B cell (primary cell): ENCODE results near the gene HBM. TPM values are rescaled to one million over a fixed set of nuclear protein-coding genes. Genes with fewer than 3 reads are reported as not detected.
"Not testable (repeated sequence)": the region's sequence is repeated elsewhere in the genome, so short reads cannot be mapped to it uniquely, and the experiment has no call there.

Experiments
- ATAC-seq: fragments of 200-7000 bp; cut with Tn5 transposase; one replicate; pipeline ENCODE4 v1.10.0; 2021; ENCODE audit warnings: low read depth, mild to moderate bottlenecking, moderate number of reproducible peaks, moderate library complexity
- CTCF ChIA-PET: fragments of 350-600 bp; sonication (Branson Sonifier 250); formaldehyde crosslinking; loops from one replicate; lab custom pipeline; 2021; ENCODE audit warnings: antibody characterized with exemption, inconsistent platforms; lab: Charles Lee
- POLR2A ChIA-PET: fragments of 350-600 bp; sonication (Branson Sonifier 250); formaldehyde crosslinking; loops from one replicate; lab custom pipeline; 2021; ENCODE audit warnings: antibody characterized with exemption; lab: Charles Lee
- DNase-seq: peaks from one replicate; pipeline ENCODE4 v3.0.0; 2013
- H2AFZ ChIP-seq: 2 replicates; pipeline ENCODE4 v1.6.1; 2012; ENCODE audit warnings: mild to moderate bottlenecking, low read depth, low read length; ENCODE audit not compliant: insufficient read depth, poor library complexity, severe bottlenecking
- H3K27ac ChIP-seq, 2 donors: 1 replicate in 1 of 2; 2 replicates in 1 of 2; pipeline ENCODE4 v1.5.1; 2012 to 2013; ENCODE audit warnings: low read length in 2 of 2, mild to moderate bottlenecking in 2 of 2, moderate library complexity in 1 of 2
- H3K27me3 ChIP-seq, 4 experiments: fragments of 200-600 bp in 1 of 4; sonication (generic) in 1 of 4; replicated peaks in 1 of 4; 1 replicate in 2 of 4; 2 replicates in 2 of 4; pipeline versions ENCODE4 v1.6.1 to v1.7.0; 2013 to 2016; ENCODE audit warnings: low read length in 3 of 4, mild to moderate bottlenecking in 2 of 4, mixed read lengths in 1 of 4, moderate library complexity in 1 of 4; ENCODE audit not compliant: insufficient read depth in 4 of 4, control insufficient read depth in 3 of 4; ENCODE audit errors: control extremely low read depth in 1 of 4
- H3K36me3 ChIP-seq, 2 experiments: replicated peaks in 1 of 2; 1 replicate in 1 of 2; 2 replicates in 1 of 2; pipeline versions ENCODE4 v1.6.1 to v1.7.1; 2013; ENCODE audit warnings: low read length in 1 of 2; ENCODE audit not compliant: insufficient read depth in 2 of 2, control insufficient read depth in 1 of 2; ENCODE audit errors: control extremely low read depth in 1 of 2, extremely low read depth in 1 of 2
- H3K4me1 ChIP-seq, 2 donors: fragments of 200-600 bp in 1 of 2; sonication (generic) in 1 of 2; 1 replicate in 1 of 2; 2 replicates in 1 of 2; pipeline versions ENCODE4 v1.5.1 to v1.6.1; 2013 to 2017; ENCODE audit warnings: low read length in 2 of 2; ENCODE audit not compliant: control insufficient read depth in 2 of 2, insufficient read depth in 2 of 2
- H3K4me2 ChIP-seq: replicated peaks from 2 replicates; pipeline ENCODE3; 2012; ENCODE audit warnings: mild to moderate bottlenecking, low read depth, low read length; ENCODE audit not compliant: poor library complexity, severe bottlenecking
- H3K4me3 ChIP-seq, 5 experiments: fragments of 200-600 bp in 1 of 5; sonication (generic) in 1 of 5; 1 replicate in 3 of 5; 2 replicates in 2 of 5; pipeline versions ENCODE4 v1.5.1 to v1.7.0; 2011 to 2016; ENCODE audit warnings: low read length in 4 of 5, mild to moderate bottlenecking in 4 of 5, low read depth in 2 of 5, control low read depth in 1 of 5, moderate library complexity in 1 of 5; ENCODE audit not compliant: insufficient read depth in 1 of 5; ENCODE audit errors: control extremely low read depth in 1 of 5, extremely low read depth in 1 of 5
- H3K79me2 ChIP-seq: fragments of 200-600 bp; sonication (generic); one replicate; pipeline ENCODE4 v1.6.0; 2016; ENCODE audit warnings: low read length; ENCODE audit not compliant: control insufficient read depth, insufficient read depth
- H3K9ac ChIP-seq: fragments of 200-600 bp; sonication (generic); 2 replicates; pipeline ENCODE4 v1.6.1; 2017; ENCODE audit warnings: mild to moderate bottlenecking, low read length, moderate library complexity
- H3K9me3 ChIP-seq, 3 donors: one replicate each; pipeline versions ENCODE4 v1.6.1 to v1.7.1; 2013; ENCODE audit warnings: low read length in 2 of 3; ENCODE audit not compliant: control insufficient read depth in 2 of 3, insufficient read depth in 1 of 3; ENCODE audit errors: control extremely low read depth in 1 of 3
- H4K20me1 ChIP-seq: 2 replicates; pipeline ENCODE4 v1.6.0; 2012; ENCODE audit warnings: mild to moderate bottlenecking, low read length; ENCODE audit not compliant: insufficient read depth, control insufficient read depth, poor library complexity, severe bottlenecking
- H3K27ac Mint-ChIP-seq: one replicate; pipeline ENCODE4 v1.8.0; 2021; ENCODE audit warnings: mixed read lengths
- H3K27me3 Mint-ChIP-seq: one replicate; pipeline ENCODE4 v1.8.0; 2021; ENCODE audit warnings: mixed read lengths
- H3K4me1 Mint-ChIP-seq: one replicate; pipeline ENCODE4 v1.8.0; 2021; ENCODE audit warnings: mixed read lengths
- H3K4me3 Mint-ChIP-seq: one replicate; pipeline ENCODE4 v1.8.0; 2021; ENCODE audit warnings: mixed read lengths
- H3K9me3 Mint-ChIP-seq: one replicate; pipeline ENCODE4 v1.8.0; 2022; ENCODE audit warnings: mixed read lengths; ENCODE audit not compliant: insufficient read depth
- EZH2 ChIP-seq: IDR thresholded peaks from 2 replicates; pipeline ENCODE4 v1.6.1; 2012; ENCODE audit warnings: borderline replicate concordance, low read depth, mild to moderate bottlenecking, moderate library complexity, low read length; ENCODE audit not compliant: insufficient read depth, poor library complexity, severe bottlenecking
- WGBS: methylation state at CpG from one replicate; pipeline ENCODE4 v1.1.5; 2013; ENCODE audit warnings: missing lambda C conversion rate; ENCODE audit not compliant: insufficient coverage; 5-methylcytosine and 5-hydroxymethylcytosine counted together
- intact Hi-C: fragments of 100-400 bp; cut with micrococcal nuclease; formaldehyde crosslinking; loops from one replicate; pipeline ENCODE4 v1.10.0; 2022
- polyA plus RNA-seq: library from polyadenylated mRNA; depleted of rRNA; stranded (reverse); fragments of >200 nt; gene quantifications from 2 replicates; pipeline ENCODE4 v1.2.3, GENCODE V29; 2012
- total RNA-seq, 2 donors: library from RNA; stranded (reverse); fragments of 120-200 nt in 1 of 2; gene quantifications; 1 replicate in 1 of 2; 2 replicates in 1 of 2; pipeline versions ENCODE4 v1.2.3 to v1.2.4, GENCODE V29; 2013 to 2022
- TF ChIP-seq, protein P1 (sequence below): fragments of 200-600 bp; IDR thresholded peaks from one replicate; pipeline ENCODE4 v1.8.0; 2022; ENCODE audit warnings: antibody characterized with exemption, mild to moderate bottlenecking

HBM gene
- total and polyA plus RNA-seq, 2 donors (not counting 1 experiment from before 2014, with no cell fraction given): 0.64 TPM; not detected in 1

DNA sequence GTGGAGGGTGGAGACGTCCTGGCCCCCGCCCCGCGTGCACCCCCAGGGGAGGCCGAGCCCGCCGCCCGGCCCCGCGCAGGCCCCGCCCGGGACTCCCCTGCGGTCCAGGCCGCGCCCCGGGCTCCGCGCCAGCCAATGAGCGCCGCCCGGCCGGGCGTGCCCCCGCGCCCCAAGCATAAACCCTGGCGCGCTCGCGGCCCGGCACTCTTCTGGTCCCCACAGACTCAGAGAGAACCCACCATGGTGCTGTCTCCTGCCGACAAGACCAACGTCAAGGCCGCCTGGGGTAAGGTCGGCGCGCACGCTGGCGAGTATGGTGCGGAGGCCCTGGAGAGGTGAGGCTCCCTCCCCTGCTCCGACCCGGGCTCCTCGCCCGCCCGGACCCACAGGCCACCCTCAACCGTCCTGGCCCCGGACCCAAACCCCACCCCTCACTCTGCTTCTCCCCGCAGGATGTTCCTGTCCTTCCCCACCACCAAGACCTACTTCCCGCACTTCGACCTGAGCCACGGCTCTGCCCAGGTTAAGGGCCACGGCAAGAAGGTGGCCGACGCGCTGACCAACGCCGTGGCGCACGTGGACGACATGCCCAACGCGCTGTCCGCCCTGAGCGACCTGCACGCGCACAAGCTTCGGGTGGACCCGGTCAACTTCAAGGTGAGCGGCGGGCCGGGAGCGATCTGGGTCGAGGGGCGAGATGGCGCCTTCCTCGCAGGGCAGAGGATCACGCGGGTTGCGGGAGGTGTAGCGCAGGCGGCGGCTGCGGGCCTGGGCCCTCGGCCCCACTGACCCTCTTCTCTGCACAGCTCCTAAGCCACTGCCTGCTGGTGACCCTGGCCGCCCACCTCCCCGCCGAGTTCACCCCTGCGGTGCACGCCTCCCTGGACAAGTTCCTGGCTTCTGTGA, 11.0 kb downstream of the HBM start, which contains the start of gene HBA1:
HBA1 (plus strand) TSS at position 204 of the 906 bp plus-strand sequence; CDS start at position 241, 37 bp downstream.
- H3K36me3 ChIP-seq, H3K9me3 Mint-ChIP-seq, H3K27ac Mint-ChIP-seq, H3K4me2 ChIP-seq, H3K27ac ChIP-seq, H4K20me1 ChIP-seq, H3K9ac ChIP-seq, POLR2A ChIA-PET, H3K4me3 ChIP-seq, H3K79me2 ChIP-seq, intact Hi-C loops, H2AFZ ChIP-seq, DNase-seq, H3K9me3 ChIP-seq: not testable (repeated sequence)
- WGBS: 16% methylated on average over 20 of the region's 88 CpGs
- CTCF ChIA-PET: interaction anchor here (1.6 kb wide), 1 partner anchor 111 kb away, joined by 4 read pairs; no protein-coding TSS in a partner anchor
- peaks cover 31% of the 10 kb centered on the region for H3K4me1 Mint-ChIP-seq
- peak; percentile 45 for ATAC-seq
- H3K4me1 ChIP-seq: peaks cover 14 to 22% of the 10 kb centered on the region in 2 donors
- peaks cover 0 to 56% (median 27%) of the 10 kb centered on the region in 4 experiments for H3K27me3 ChIP-seq
- peaks cover 36% of the 10 kb centered on the region for H3K27me3 Mint-ChIP-seq
- peak within 1 kb of the TSS; percentile 52 for H3K4me3 Mint-ChIP-seq

DNA sequence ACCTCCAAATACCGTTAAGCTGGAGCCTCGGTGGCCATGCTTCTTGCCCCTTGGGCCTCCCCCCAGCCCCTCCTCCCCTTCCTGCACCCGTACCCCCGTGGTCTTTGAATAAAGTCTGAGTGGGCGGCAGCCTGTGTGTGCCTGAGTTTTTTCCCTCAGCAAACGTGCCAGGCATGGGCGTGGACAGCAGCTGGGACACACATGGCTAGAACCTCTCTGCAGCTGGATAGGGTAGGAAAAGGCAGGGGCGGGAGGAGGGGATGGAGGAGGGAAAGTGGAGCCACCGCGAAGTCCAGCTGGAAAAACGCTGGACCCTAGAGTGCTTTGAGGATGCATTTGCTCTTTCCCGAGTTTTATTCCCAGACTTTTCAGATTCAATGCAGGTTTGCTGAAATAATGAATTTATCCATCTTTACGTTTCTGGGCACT, 11.6 kb downstream of the HBM start:
- Histone ChIP-seq H3K4me1 (peaks cover 14 to 22% of the 10 kb centered on the region in 2 donors), H2AFZ (no peak overlapping the region), H4K20me1 (no peaks in the 10 kb centered on the region), H3K27ac (no peak overlapping the region), H3K27me3 (peaks cover 0 to 56% (median 27%) of the 10 kb centered on the region in 4 experiments), H3K4me3 (no peak overlapping the region), H3K9me3 (peaks cover 0 to 4% (median 0%) of the 10 kb centered on the region in 3 donors), H3K9ac (no peak overlapping the region), H3K36me3 (no peaks in the 10 kb centered on the region), H3K4me2 (no peak overlapping the region), H3K79me2 (no peaks in the 10 kb centered on the region)
- intact Hi-C loops: no loop called here
- Mint-ChIP-seq H3K27ac (no peak overlapping the region), H3K4me1 (peaks cover 30% of the 10 kb centered on the region), H3K4me3 (peak overlapping the region; percentile 52), H3K9me3 (no peaks in the 10 kb centered on the region), H3K27me3 (peaks cover 34% of the 10 kb centered on the region)
- ATAC-seq (no peak), DNase-seq (peak; percentile 12)
- 19% methylated on average over 9 of the region's 13 CpGs for WGBS
- ChIA-PET CTCF (interaction anchor here (1.1 to 1.6 kb wide), 2 partner anchors 70 to 111 kb away, joined by 4 read pairs; no protein-coding TSS in a partner anchor), POLR2A (no interaction called here)
- TF ChIP-seq EZH2: no peak
- TF ChIP-seq, protein P1, sequence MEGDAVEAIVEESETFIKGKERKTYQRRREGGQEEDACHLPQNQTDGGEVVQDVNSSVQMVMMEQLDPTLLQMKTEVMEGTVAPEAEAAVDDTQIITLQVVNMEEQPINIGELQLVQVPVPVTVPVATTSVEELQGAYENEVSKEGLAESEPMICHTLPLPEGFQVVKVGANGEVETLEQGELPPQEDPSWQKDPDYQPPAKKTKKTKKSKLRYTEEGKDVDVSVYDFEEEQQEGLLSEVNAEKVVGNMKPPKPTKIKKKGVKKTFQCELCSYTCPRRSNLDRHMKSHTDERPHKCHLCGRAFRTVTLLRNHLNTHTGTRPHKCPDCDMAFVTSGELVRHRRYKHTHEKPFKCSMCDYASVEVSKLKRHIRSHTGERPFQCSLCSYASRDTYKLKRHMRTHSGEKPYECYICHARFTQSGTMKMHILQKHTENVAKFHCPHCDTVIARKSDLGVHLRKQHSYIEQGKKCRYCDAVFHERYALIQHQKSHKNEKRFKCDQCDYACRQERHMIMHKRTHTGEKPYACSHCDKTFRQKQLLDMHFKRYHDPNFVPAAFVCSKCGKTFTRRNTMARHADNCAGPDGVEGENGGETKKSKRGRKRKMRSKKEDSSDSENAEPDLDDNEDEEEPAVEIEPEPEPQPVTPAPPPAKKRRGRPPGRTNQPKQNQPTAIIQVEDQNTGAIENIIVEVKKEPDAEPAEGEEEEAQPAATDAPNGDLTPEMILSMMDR: no peak
